GM18867 (cell line): ENCODE data around the gene IL17RD.
"Not testable (repeated sequence)": the region's sequence is repeated elsewhere in the genome, so short reads cannot be mapped to it uniquely, and the experiment has no call there.

Experiments used
- ATAC-seq: cut with Tn5 transposase; IDR thresholded peaks from one replicate; pipeline ENCODE4 v1.9.1; 2021; ENCODE audit warnings: mild to moderate bottlenecking, moderate library complexity; ENCODE audit not compliant: unreplicated experiment

IL17RD gene

GRCh38 chr3:57094575-57094974 lies 70.6 kb downstream of the IL17RD start:
- no peak for ATAC-seq

- no peak for ATAC-seq
Observed at GRCh38 chr3:57093971-57094535, 71.1 kb downstream of the IL17RD start.

- ATAC-seq = no peak
Observed at GRCh38 chr3:57093489-57093888, 71.7 kb downstream of the IL17RD start.

- no peak for ATAC-seq
Observed at GRCh38 chr3:57091521-57092273, 73.5 kb downstream of the IL17RD start.

- ATAC-seq = no peak
Observed at GRCh38 chr3:57089043-57089442, 76.1 kb downstream of the IL17RD start.

- no peak for ATAC-seq
Observed at GRCh38 chr3:57088503-57088902, 76.7 kb downstream of the IL17RD start.

- ATAC-seq = no peak
Observed at GRCh38 chr3:57087361-57088092, 77.6 kb downstream of the IL17RD start.

- ATAC-seq = no peak
Observed at GRCh38 chr3:57086201-57086600, 79.0 kb downstream of the IL17RD start.

GRCh38 chr3:57085211-57085610 lies 79.9 kb downstream of the IL17RD start:
- no peak for ATAC-seq

- not testable (repeated sequence) for ATAC-seq
Observed at GRCh38 chr3:57083266-57083995, 81.7 kb downstream of the IL17RD start.

GRCh38 chr3:57082481-57082880 lies 82.7 kb downstream of the IL17RD start:
- no peak for ATAC-seq

- no peak for ATAC-seq
Observed at GRCh38 chr3:57081173-57081572, 84.0 kb downstream of the IL17RD start.

- no peak for ATAC-seq
Observed at GRCh38 chr3:57080171-57080570, 85.0 kb downstream of the IL17RD start.

- no peak for ATAC-seq
Observed at GRCh38 chr3:57079474-57079831, 85.7 kb downstream of the IL17RD start.

- ATAC-seq = no peak
Observed at GRCh38 chr3:57078635-57079473, 86.3 kb downstream of the IL17RD start.

- ATAC-seq = no peak
Observed at GRCh38 chr3:57078344-57078634, 86.9 kb downstream of the IL17RD start.

GRCh38 chr3:57077630-57078343 lies 87.4 kb downstream of the IL17RD start:
- ATAC-seq = no peak

GRCh38 chr3:57076422-57076951 lies 88.7 kb downstream of the IL17RD start:
- ATAC-seq = no peak

- no peak for ATAC-seq
Observed at GRCh38 chr3:57074135-57074534, 91.0 kb downstream of the IL17RD start.

GRCh38 chr3:57073628-57074027 lies 91.5 kb downstream of the IL17RD start:
- ATAC-seq = no peak
